ACC112 (cell line): ENCODE results near the gene HMCES.

Experiments used
- H2AFZ ChIP-seq: fragments of 200-600 bp; sonication (generic); one replicate; pipeline ENCODE4 v1.6.0; 2017; ENCODE audit warnings: antibody characterized with exemption, low read length; ENCODE audit not compliant: unreplicated experiment
- H3K27ac ChIP-seq: fragments of 200-600 bp; sonication (generic); 2 replicates; pipeline ENCODE4 v1.5.1; 2014; ENCODE audit warnings: low read depth, mild to moderate bottlenecking, antibody characterized with exemption, low read length, moderate library complexity
- H3K27me3 ChIP-seq: fragments of 200-600 bp; sonication (generic); 2 replicates; pipeline ENCODE4 v1.6.1; 2014; ENCODE audit warnings: mild to moderate bottlenecking, antibody characterized with exemption, low read length, moderate library complexity, mixed read lengths; ENCODE audit not compliant: insufficient read depth
- H3K36me3 ChIP-seq: fragments of 200-600 bp; sonication (generic); 2 replicates; pipeline ENCODE4 v1.6.1; 2016; ENCODE audit warnings: mild to moderate bottlenecking, antibody characterized with exemption, low read length, moderate library complexity, mixed read lengths; ENCODE audit not compliant: insufficient read depth
- H3K4me1 ChIP-seq: fragments of 200-600 bp; sonication (generic); one replicate; pipeline ENCODE4 v1.6.1; 2016; ENCODE audit warnings: low read length, mixed read lengths; ENCODE audit not compliant: insufficient read depth, unreplicated experiment, control insufficient read depth
- H3K4me3 ChIP-seq: fragments of 200-600 bp; sonication (generic); 2 replicates; pipeline ENCODE4 v1.5.1; 2014; ENCODE audit warnings: mild to moderate bottlenecking, low read depth, low read length
- H3K79me2 ChIP-seq: fragments of 200-600 bp; sonication (generic); one replicate; pipeline ENCODE4 v1.6.0; 2016; ENCODE audit warnings: low read length; ENCODE audit not compliant: control insufficient read depth, unreplicated experiment, insufficient read depth

HMCES gene

DNA sequence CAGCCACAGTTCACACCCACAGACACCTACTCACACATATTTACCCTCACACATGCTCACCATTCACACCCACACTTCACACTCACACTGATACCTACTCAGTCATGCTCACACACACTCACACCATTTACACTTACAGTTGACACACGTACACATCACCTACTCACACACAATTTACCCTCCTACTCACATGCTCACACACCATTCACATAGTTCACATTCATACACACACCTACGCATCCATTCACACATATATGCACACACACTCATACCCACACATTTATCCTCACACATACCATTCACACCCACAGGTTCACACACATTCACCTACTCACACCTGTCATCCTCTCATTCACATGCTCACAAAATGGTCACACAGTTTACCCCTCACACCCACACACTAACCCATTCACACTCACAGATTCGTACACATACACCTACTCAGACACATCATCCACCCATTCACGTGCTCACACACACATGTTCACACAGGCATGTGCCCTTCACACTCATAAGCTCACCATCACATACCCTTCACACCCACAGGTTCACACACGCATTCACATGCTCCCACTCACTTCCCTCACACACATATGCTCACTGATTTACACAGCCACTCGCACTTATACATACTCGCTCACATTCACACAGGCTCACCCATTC is 42.3 kb downstream of the HMCES start:
- Histone ChIP-seq H3K36me3 (no peaks in the 10 kb centered on the region), H3K79me2 (no peaks in the 10 kb centered on the region), H3K4me3 (no peak overlapping the region), H3K4me1 (no peaks in the 10 kb centered on the region), H3K27me3 (no peaks in the 10 kb centered on the region), H2AFZ (no peak overlapping the region), H3K27ac (no peak overlapping the region)

DNA sequence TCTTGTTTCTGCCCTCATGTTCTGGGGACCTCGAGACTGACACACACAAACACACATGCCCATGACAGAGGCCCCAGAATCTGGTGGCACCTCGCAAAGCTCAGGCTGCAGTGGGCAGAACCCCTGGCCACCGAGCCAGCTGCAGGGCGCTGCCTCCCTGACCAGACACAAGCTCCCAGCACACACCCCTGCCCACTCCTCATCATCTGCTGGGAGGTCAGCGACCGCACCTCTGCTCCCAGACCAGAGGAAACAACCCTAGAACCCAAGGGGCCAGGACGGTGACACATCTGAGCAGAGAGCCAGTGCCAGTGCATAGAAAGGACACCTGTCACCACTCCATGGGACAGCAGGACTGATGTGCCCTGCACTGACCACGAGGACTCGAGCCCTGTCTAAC is 43.2 kb downstream of the HMCES start:
- Histone ChIP-seq H2AFZ (no peak overlapping the region), H3K4me3 (no peak overlapping the region), H3K4me1 (no peaks in the 10 kb centered on the region), H3K27me3 (no peaks in the 10 kb centered on the region), H3K36me3 (no peaks in the 10 kb centered on the region), H3K27ac (no peak overlapping the region), H3K79me2 (no peaks in the 10 kb centered on the region)

DNA sequence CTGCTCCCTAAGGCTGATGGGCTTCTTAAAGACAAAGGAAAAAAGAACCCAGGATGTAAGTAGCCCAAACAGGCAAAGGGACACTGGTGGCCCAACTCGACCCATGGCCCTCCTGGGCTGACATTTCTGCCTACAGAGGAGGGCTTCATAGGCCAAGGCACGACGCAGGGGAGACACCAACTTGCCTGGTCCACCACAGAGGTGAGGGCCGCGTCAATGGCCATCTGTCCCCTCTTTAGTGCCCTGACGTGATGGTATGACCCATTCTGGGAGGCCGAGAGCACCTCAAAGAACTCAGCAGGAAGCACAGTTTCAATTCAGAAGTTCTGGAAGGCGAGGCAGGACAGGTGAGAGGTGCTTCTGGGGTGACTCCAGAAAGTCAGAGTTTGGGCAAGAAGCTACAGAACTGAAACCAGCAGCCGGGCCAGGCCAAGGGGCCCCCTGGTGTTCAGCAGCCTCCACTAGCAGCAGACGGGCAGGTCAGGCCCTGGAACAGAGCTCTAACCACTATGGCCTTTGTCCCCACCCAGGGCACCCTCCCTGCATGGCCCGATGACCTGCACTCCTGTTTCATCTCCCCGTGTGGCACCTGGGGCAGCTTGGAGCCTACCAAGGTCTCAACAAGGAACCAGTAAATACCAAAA is 45.1 kb downstream of the HMCES start:
- no peaks in the 10 kb centered on the region for H3K79me2 ChIP-seq
- no peak overlapping the region for H3K27ac ChIP-seq
- no peaks in the 10 kb centered on the region for H3K4me1 ChIP-seq
- H2AFZ ChIP-seq, result no peak overlapping the region
- no peak overlapping the region for H3K4me3 ChIP-seq
- no peaks in the 10 kb centered on the region for H3K36me3 ChIP-seq
- H3K27me3 ChIP-seq, result no peaks in the 10 kb centered on the region

DNA sequence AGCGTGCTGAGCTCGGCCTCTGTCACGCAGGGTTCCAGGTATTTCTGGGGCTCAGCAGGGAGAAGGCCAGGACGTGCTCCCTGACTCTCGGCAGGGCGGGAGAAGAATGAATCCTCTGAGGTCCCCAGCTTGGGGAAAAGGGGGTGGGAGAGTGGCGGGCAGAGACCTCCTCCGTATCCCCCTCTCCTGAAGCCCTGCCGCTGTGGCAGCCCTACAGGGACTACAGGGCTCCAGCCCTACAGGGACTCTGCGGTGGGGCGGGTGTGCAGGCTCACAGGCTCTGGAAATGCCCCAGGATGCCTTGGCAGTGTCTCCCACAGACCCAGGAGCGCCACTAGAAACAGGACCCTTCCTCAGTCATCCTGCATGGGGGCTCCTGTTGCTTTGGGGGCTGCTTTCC is 46.2 kb downstream of the HMCES start:
- H3K4me3 ChIP-seq, result no peak overlapping the region
- no peaks in the 10 kb centered on the region for H3K27me3 ChIP-seq
- no peak overlapping the region for H2AFZ ChIP-seq
- H3K4me1 ChIP-seq, result no peaks in the 10 kb centered on the region
- no peaks in the 10 kb centered on the region for H3K79me2 ChIP-seq
- H3K27ac ChIP-seq, result no peak overlapping the region
- H3K36me3 ChIP-seq, result no peaks in the 10 kb centered on the region

DNA sequence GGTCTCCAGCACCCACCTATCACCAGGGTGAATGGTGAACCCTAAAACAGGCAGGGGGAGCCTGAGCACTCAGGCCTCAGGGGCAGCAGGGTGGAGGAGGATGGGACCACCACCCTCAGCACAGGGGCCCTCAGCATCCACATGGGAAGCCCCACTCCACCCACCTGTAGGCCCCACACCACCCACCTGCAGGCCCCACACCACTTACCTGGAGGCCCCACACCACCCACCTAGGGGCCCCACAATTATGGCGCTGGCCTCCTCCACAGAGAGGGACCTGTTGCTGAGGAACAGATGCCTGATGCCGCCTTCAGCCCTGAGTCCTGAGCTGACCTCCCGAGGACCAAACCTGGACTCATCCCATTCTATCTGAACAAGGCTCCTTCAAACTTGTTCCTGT is 46.7 kb downstream of the HMCES start:
- H3K4me1 ChIP-seq, result no peaks in the 10 kb centered on the region

DNA sequence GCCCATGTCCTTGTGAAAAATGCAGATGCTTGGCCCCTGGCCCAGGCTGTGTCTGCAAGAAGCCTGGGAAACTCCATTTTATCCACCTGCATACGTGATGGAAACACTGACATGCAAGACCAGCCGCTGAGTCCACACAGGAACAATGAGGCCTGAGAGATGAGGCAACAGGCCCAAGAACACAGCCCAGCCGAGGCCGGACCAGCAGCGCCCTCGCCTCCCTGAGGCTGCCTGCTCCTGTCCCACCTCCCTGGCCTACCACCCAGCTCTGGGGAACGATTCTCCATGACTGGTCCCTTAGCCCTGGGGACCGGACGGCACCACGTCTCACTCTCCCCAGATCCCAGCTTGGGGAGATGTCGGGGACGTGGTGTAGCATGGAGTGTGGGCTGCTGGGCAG is 47.5 kb downstream of the HMCES start:
- no peak overlapping the region for H2AFZ ChIP-seq
- H3K4me3 ChIP-seq, result no peak overlapping the region
- no peaks in the 10 kb centered on the region for H3K27me3 ChIP-seq
- H3K36me3 ChIP-seq, result no peaks in the 10 kb centered on the region
- no peaks in the 10 kb centered on the region for H3K79me2 ChIP-seq
- H3K4me1 ChIP-seq, result no peaks in the 10 kb centered on the region
- no peak overlapping the region for H3K27ac ChIP-seq

More for the DNA sequence above, 46.7 kb downstream of the HMCES start:
- no peak overlapping the region for H3K27ac ChIP-seq
- no peaks in the 10 kb centered on the region for H3K79me2 ChIP-seq
- H2AFZ ChIP-seq, result no peak overlapping the region
- H3K4me3 ChIP-seq, result no peak overlapping the region
- no peaks in the 10 kb centered on the region for H3K27me3 ChIP-seq
- H3K36me3 ChIP-seq, result no peaks in the 10 kb centered on the region

DNA sequence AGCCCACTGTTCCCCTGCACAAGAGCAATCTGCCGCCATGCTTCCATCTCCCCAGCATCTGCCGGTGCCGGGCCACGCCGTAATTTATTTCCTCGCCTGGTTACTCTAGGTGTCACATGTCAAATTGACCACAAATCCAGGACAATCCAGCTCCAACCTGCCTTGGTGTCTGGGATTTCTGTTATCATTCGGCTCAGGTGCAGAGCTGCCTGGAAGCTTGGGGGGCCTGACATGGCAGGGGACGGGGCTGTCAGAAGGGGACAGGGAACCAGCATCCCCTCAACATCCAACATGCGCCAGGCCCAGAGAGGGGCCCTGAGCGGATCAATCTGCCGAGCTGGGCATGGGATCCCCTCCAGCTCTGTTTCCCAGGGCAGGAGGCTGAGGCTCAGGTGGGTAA is 47.9 kb downstream of the HMCES start:
- Histone ChIP-seq H3K4me1 (no peaks in the 10 kb centered on the region), H3K79me2 (no peaks in the 10 kb centered on the region), H3K27me3 (no peaks in the 10 kb centered on the region), H3K36me3 (no peaks in the 10 kb centered on the region), H3K4me3 (no peak overlapping the region), H2AFZ (no peak overlapping the region), H3K27ac (no peak overlapping the region)

DNA sequence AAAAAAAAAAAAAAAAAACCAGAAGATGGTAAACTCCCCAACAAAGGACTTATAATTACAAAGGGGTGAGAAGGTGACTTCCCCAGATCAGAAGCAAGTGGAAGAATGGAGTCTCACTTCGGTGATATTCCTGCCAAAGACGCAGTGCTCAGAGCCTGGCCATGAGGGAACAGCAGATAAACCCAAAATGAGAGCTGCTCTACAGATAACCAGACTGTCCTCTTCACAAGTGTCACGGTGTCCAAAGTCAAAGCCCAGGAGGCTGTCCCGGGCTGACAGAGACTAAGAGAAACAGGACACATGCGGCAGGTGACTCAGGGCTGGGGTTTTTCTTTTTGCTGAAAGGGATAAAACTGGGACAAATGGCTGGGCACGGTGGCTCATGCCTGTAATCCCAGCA is 48.8 kb downstream of the HMCES start:
- no peaks in the 10 kb centered on the region for H3K27me3 ChIP-seq
- H3K36me3 ChIP-seq, result no peaks in the 10 kb centered on the region
- no peak overlapping the region for H3K4me3 ChIP-seq
- H2AFZ ChIP-seq, result no peak overlapping the region
- no peaks in the 10 kb centered on the region for H3K4me1 ChIP-seq
- no peak overlapping the region for H3K27ac ChIP-seq
- H3K79me2 ChIP-seq, result no peaks in the 10 kb centered on the region

DNA sequence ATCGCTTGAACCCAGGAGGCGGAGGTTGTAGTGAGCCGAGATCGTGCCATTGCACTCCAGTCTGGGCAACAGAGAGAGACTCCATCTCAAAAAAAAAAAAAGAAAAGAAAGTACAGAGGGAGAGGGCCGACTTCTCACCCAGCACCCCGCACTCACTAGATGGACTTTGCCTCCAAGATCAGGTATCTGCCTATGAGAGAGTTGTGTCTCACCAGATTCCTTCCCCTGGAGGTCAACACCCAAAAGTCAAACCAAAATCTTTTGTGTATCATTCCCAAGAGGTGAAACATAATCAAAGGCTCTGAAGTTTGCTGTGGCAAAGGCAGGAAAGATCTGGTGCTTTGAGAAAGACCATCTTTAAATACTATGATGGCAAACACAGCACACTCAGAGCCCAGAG is 51.2 kb downstream of the HMCES start:
- H3K27ac ChIP-seq, result no peak overlapping the region
- no peaks in the 10 kb centered on the region for H3K79me2 ChIP-seq
- H3K36me3 ChIP-seq, result no peaks in the 10 kb centered on the region
- H3K4me3 ChIP-seq, result no peak overlapping the region
- H3K27me3 ChIP-seq, result no peaks in the 10 kb centered on the region
- H2AFZ ChIP-seq, result no peak overlapping the region
- no peaks in the 10 kb centered on the region for H3K4me1 ChIP-seq

DNA sequence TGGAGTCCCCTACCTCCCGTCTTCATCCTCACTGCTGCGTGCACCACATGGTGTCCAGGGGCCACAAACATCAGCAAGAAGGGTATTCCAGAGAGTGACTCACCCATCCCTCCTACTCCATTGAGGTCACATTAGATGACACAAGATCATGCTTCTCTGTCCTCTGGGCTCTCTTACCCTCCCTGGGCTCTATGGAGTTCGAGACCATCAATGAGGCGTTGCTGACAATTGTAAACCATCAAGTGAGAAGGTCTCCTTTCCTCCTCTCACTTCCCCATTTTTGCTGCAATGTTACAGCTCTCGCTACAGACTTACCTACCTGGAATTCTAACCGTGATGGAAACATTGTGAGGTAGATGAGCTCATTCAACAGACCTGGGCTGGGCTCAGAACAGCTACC is 51.7 kb downstream of the HMCES start:
- Histone ChIP-seq H3K79me2 (no peaks in the 10 kb centered on the region), H3K27ac (no peak overlapping the region), H3K4me1 (no peaks in the 10 kb centered on the region), H3K27me3 (no peaks in the 10 kb centered on the region), H2AFZ (no peak overlapping the region), H3K4me3 (no peak overlapping the region), H3K36me3 (no peaks in the 10 kb centered on the region)

DNA sequence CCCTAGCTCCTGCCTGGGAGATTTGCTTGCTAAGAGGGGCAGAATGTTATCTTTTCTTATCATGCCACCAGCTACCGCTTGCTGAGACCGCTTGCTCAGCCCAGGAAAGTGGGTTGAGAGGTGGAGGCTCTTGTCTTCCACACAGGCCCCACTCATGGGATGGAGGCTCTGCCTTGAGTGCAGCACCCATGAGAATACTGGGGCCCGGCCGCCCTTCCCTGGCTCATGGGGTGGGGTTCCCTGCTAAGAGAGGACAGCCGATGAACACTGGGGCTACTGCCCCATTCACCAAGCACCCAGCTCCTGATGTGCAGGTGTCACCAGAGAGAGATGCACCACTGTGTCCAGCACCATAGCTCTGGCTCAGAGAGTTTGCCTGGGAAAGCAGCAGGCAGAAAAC is 55.2 kb downstream of the HMCES start:
- Histone ChIP-seq H3K4me1 (no peaks in the 10 kb centered on the region), H2AFZ (no peak overlapping the region), H3K27me3 (no peaks in the 10 kb centered on the region), H3K4me3 (no peak overlapping the region), H3K27ac (no peak overlapping the region), H3K79me2 (no peaks in the 10 kb centered on the region), H3K36me3 (no peaks in the 10 kb centered on the region)
